Caco-2 (cell line): ENCODE data around the gene TSHR. TPM values are rescaled to one million over a fixed set of nuclear protein-coding genes. Genes with fewer than 3 reads are reported as not detected.

ENCODE experiments used
- BruUV-seq: library from RNA; stranded (reverse); fragments of 400-500 nt; replicated peaks from 2 replicates; lab custom pipeline; 2021; lab: Mats Ljungman, UMichigan
- CTCF ChIA-PET: fragments of 300-600 bp; sonication (Branson Sonifier 250); formaldehyde crosslinking; loops from one replicate; lab custom pipeline; 2022; ENCODE audit warnings: antibody characterized with exemption; lab: Charles Lee
- POLR2A ChIA-PET: fragments of 300-600 bp; sonication (Branson Sonifier 250); formaldehyde crosslinking; loops from one replicate; lab custom pipeline; 2022; ENCODE audit warnings: antibody characterized with exemption; lab: Charles Lee
- DNase-seq, 2 experiments: peaks; one replicate each; pipeline versions ENCODE4 v3.0.0 to v3.0.0-alpha.2; 2020 to 2022
- H3K27me3 ChIP-seq: replicated peaks from 2 replicates; pipeline ENCODE4 v1.6.0; 2011; ENCODE audit warnings: low read length; ENCODE audit not compliant: control insufficient read depth, insufficient read depth
- H3K36me3 ChIP-seq: 2 replicates; pipeline ENCODE4 v1.5.1; 2011; ENCODE audit warnings: low read length; ENCODE audit not compliant: control insufficient read depth, insufficient read depth
- H3K4me1 ChIP-seq: fragments of 250-450 bp; sonication (Bioruptor Pico); 2 replicates; pipeline ENCODE4 v1.5.1; 2020; ENCODE audit warnings: mild to moderate bottlenecking
- H3K4me3 ChIP-seq: 2 replicates; pipeline ENCODE4 v1.5.1; 2011; ENCODE audit warnings: low read depth, mild to moderate bottlenecking, control low read depth, low read length
- H3K9me3 ChIP-seq: fragments of 250-450 bp; sonication (Bioruptor Pico); 2 replicates; pipeline ENCODE4 v1.5.1; 2020; ENCODE audit warnings: mild to moderate bottlenecking, moderate library complexity
- H3K27ac Mint-ChIP-seq: one replicate; pipeline ENCODE4 v1.8.0; 2022; ENCODE audit warnings: mixed read lengths; ENCODE audit not compliant: unreplicated experiment
- H3K27me3 Mint-ChIP-seq: one replicate; pipeline ENCODE4 v1.8.0; 2022; ENCODE audit warnings: mixed read lengths; ENCODE audit not compliant: insufficient read depth, unreplicated experiment
- H3K36me3 Mint-ChIP-seq: one replicate; pipeline ENCODE4 v1.8.0; 2022; ENCODE audit warnings: mild to moderate bottlenecking, mixed read lengths; ENCODE audit not compliant: insufficient read depth, unreplicated experiment
- H3K4me1 Mint-ChIP-seq: one replicate; pipeline ENCODE4 v1.8.0; 2022; ENCODE audit warnings: low read depth, mixed read lengths; ENCODE audit not compliant: unreplicated experiment
- H3K4me3 Mint-ChIP-seq: one replicate; pipeline ENCODE4 v1.8.0; 2022; ENCODE audit warnings: mild to moderate bottlenecking, moderate library complexity, mixed read lengths; ENCODE audit not compliant: unreplicated experiment
- H3K9me3 Mint-ChIP-seq: one replicate; pipeline ENCODE4 v1.8.0; 2022; ENCODE audit warnings: mixed read lengths; ENCODE audit not compliant: unreplicated experiment
- CTCF ChIP-seq, 2 experiments: fragments of 200-600 bp in 1 of 2; IDR thresholded peaks; 1 replicate in 1 of 2; 2 replicates in 1 of 2; pipeline versions ENCODE4 v1.5.1 to v1.8.0; 2011 to 2022; ENCODE audit warnings: antibody characterized with exemption in 1 of 2, control low read depth in 1 of 2, inconsistent platforms in 1 of 2, low read depth in 1 of 2, low read length in 1 of 2, mild to moderate bottlenecking in 1 of 2, moderate library complexity in 1 of 2; ENCODE audit not compliant: insufficient read depth in 1 of 2, severe bottlenecking in 1 of 2, unreplicated experiment in 1 of 2
- intact Hi-C: fragments of 100-400 bp; cut with micrococcal nuclease; formaldehyde crosslinking; loops from one replicate; pipeline ENCODE4 v1.10.0; 2022; ENCODE audit not compliant: unreplicated experiment
- total RNA-seq: library from RNA; stranded (reverse); gene quantifications from 2 replicates; pipeline ENCODE4 v1.2.3, GENCODE V29; 2022

The TSHR gene
- total RNA-seq, 1 experiment from 2014 or later, result not detected

- Histone ChIP-seq H3K4me1 (no peaks in the 10 kb centered on the region), H3K36me3 (no peaks in the 10 kb centered on the region), H3K27me3 (no peaks in the 10 kb centered on the region), H3K9me3 (no peaks in the 10 kb centered on the region), H3K4me3 (no peak overlapping the region)
- no peak for DNase-seq
- no peak for TF ChIP-seq CTCF (IDR thresholded peaks at IDR 0.05; ENCODE audit: insufficient read depth in 1 of 2, low read depth in 1 of 2, low read length in 1 of 2, severe bottlenecking in 1 of 2, unreplicated experiment in 1 of 2)
- ChIA-PET CTCF (no interaction called here), POLR2A (no interaction called here)
- Mint-ChIP-seq H3K27ac (no peak overlapping the region), H3K27me3 (no peaks in the 10 kb centered on the region), H3K36me3 (no peaks in the 10 kb centered on the region), H3K9me3 (no peaks in the 10 kb centered on the region), H3K4me1 (no peaks in the 10 kb centered on the region), H3K4me3 (no peak overlapping the region)
- no TSS peak for BruUV-seq
- intact Hi-C loops, result no loop called here
These were observed 28.9 kb upstream of the TSHR start for GRCh38 chr14:80926397-80927082.

DNA sequence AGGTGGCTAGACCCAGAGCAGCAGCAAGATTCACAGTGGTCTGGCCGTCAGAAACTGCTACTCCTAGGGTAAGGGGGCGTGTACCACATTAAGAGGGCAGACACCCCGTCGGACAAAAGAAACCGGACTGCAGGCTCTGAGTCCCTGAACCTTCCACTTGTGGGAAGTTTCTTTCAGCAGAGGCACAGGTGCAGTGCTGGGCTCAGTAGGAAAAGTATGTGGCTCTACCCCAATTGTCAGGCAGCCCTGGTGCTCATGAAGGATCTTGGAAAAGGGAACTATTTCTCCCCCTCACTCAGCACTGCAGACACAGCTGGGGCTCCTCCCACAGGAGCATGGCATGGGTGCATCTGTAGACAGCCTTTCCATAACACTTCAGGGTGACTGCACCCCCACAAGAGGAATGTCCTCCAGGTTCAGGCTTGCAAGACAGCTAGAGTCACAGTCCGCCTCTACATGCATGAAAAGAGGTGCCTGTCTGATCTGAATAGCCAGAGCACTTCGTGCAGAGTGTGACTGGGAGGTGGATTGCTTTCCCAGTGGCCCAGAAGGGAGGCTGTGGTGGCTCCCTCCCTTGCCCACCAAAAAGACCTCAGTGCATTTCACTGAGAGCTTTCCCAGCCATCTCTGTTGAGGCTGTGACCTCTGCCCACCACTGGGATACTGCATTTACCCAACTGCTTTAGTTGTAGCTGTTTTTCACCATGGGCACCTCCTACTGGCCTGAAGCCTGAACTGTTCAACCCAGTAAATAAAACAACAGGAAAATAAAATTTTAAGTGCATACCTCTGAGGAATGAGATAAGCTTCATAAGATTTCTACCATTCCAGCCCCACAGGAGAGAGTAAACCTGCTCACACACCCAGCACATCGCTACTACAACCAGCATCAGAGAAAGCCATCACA is 28.1 kb upstream of the TSHR start:
- Mint-ChIP-seq H3K36me3 (no peaks in the 10 kb centered on the region), H3K27ac (no peak overlapping the region), H3K9me3 (no peaks in the 10 kb centered on the region), H3K4me1 (no peaks in the 10 kb centered on the region), H3K4me3 (no peak overlapping the region), H3K27me3 (no peaks in the 10 kb centered on the region)
- ChIA-PET POLR2A (no interaction called here), CTCF (no interaction called here)
- TF ChIP-seq CTCF (IDR thresholded peaks at IDR 0.05; ENCODE audit: insufficient read depth in 1 of 2, low read depth in 1 of 2, low read length in 1 of 2, severe bottlenecking in 1 of 2, unreplicated experiment in 1 of 2), result no peak
- no peaks in the 10 kb centered on the region for H3K4me1 ChIP-seq
- no peak overlapping the region for H3K4me3 ChIP-seq
- no peak for DNase-seq
- no peaks in the 10 kb centered on the region for H3K36me3 ChIP-seq
- no peaks in the 10 kb centered on the region for H3K9me3 ChIP-seq
- intact Hi-C loops, result no loop called here
- no TSS peak for BruUV-seq
- no peaks in the 10 kb centered on the region for H3K27me3 ChIP-seq

DNA sequence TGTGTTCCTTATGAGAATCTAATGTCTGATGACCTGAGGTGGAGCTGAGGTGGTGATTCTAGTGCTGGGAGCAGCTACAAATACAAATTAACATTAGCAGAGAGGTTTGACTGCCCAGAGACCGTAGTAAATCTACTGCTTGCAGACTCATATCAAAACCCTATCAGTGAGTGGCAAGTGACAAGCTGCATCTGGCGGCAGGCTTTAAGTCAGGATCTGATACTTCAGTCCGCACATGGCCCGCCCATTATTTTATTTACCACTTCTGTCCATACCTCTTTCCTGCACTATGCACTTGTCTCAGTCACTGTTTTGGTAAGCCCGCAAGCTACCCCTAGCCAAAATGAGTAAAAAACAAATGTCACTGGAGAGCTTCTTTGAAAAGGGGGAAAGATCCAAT is 25.3 kb upstream of the TSHR start:
- no TSS peak for BruUV-seq
- POLR2A ChIA-PET, result no interaction called here
- H3K4me1 Mint-ChIP-seq, result no peaks in the 10 kb centered on the region

More for the DNA sequence above, 25.3 kb upstream of the TSHR start:
- Histone ChIP-seq H3K27me3 (no peaks in the 10 kb centered on the region), H3K4me3 (no peak overlapping the region), H3K9me3 (no peaks in the 10 kb centered on the region), H3K4me1 (no peaks in the 10 kb centered on the region), H3K36me3 (no peaks in the 10 kb centered on the region)
- Mint-ChIP-seq H3K9me3 (no peaks in the 10 kb centered on the region), H3K4me3 (no peak overlapping the region), H3K36me3 (no peaks in the 10 kb centered on the region), H3K27me3 (no peaks in the 10 kb centered on the region), H3K27ac (no peak overlapping the region)
- intact Hi-C loops, result no loop called here
- no peak for DNase-seq
- TF ChIP-seq CTCF (IDR thresholded peaks at IDR 0.05; ENCODE audit: insufficient read depth in 1 of 2, low read depth in 1 of 2, low read length in 1 of 2, severe bottlenecking in 1 of 2, unreplicated experiment in 1 of 2), result no peak
- CTCF ChIA-PET, result no interaction called here
